Fibroblast of lung (primary cell): ENCODE measurements around the gene THAP7. TPM values are rescaled to one million over a fixed set of nuclear protein-coding genes. Genes with fewer than 3 reads are reported as not detected.

ENCODE experiments used
- DNase-seq, 2 donors: peaks; one replicate each; pipeline versions ENCODE4 v3.0.0 to v3.0.0-alpha.2; 2010; ENCODE audit warnings: low read depth in 2 of 2
- H2AFZ ChIP-seq: 2 replicates; pipeline ENCODE4 v1.5.1; 2012; ENCODE audit warnings: low read length, control low read depth, inconsistent platforms
- H3K27ac ChIP-seq: 2 replicates; pipeline ENCODE4 v1.5.1; 2011; ENCODE audit warnings: low read length, control low read depth; ENCODE audit not compliant: insufficient read depth
- H3K27me3 ChIP-seq: 2 replicates; pipeline ENCODE4 v1.5.1; 2011; ENCODE audit warnings: mild to moderate bottlenecking, low read length; ENCODE audit not compliant: control insufficient read depth, insufficient read depth
- H3K36me3 ChIP-seq: 2 replicates; pipeline ENCODE4 v1.5.1; 2011; ENCODE audit warnings: low read length; ENCODE audit not compliant: control insufficient read depth, insufficient read depth
- H3K4me1 ChIP-seq: 2 replicates; pipeline ENCODE4 v1.5.1; 2011; ENCODE audit warnings: low read length; ENCODE audit not compliant: control insufficient read depth, insufficient read depth; ENCODE audit errors: extremely low read depth
- H3K4me2 ChIP-seq: 2 replicates; pipeline ENCODE4 v1.5.1; 2011; ENCODE audit warnings: low read length, control low read depth; ENCODE audit not compliant: insufficient read depth; ENCODE audit errors: extremely low read depth
- H3K4me3 ChIP-seq, 4 experiments: fragments of 200-600 bp in 1 of 4; sonication (generic) in 1 of 4; replicated peaks in 1 of 4; 2 replicates each; pipeline ENCODE4 v1.5.1; 2011 to 2016; ENCODE audit warnings: low read length in 4 of 4, low read depth in 3 of 4, mild to moderate bottlenecking in 3 of 4, control low read depth in 2 of 4, inconsistent platforms in 1 of 4, mixed read lengths in 1 of 4; ENCODE audit not compliant: insufficient read depth in 1 of 4; ENCODE audit errors: control extremely low read depth in 1 of 4
- H3K79me2 ChIP-seq: 2 replicates; pipeline ENCODE4 v1.5.1; 2012; ENCODE audit warnings: mild to moderate bottlenecking, low read length, inconsistent platforms; ENCODE audit not compliant: control insufficient read depth, insufficient read depth
- H3K9ac ChIP-seq: 2 replicates; pipeline ENCODE4 v1.5.1; 2011; ENCODE audit warnings: mild to moderate bottlenecking, low read length, control low read depth; ENCODE audit not compliant: insufficient read depth
- H3K9me3 ChIP-seq: 2 replicates; pipeline ENCODE4 v1.5.1; 2012; ENCODE audit warnings: low read depth, low read length; ENCODE audit not compliant: control insufficient read depth, insufficient read depth
- H4K20me1 ChIP-seq: 2 replicates; pipeline ENCODE4 v1.5.1; 2011; ENCODE audit warnings: low read length; ENCODE audit not compliant: control insufficient read depth, insufficient read depth; ENCODE audit errors: extremely low read depth
- EZH2 ChIP-seq: IDR thresholded peaks from 2 replicates; pipeline ENCODE4 v1.5.1; 2012; ENCODE audit warnings: low read length, control low read depth, mild to moderate bottlenecking; ENCODE audit errors: missing control alignments
- polyA plus RNA-seq, 2 donors: library from polyadenylated mRNA; depleted of rRNA in 1 of 2; stranded (reverse) in 1 of 2; unstranded in 1 of 2; fragments of >200 nt; gene quantifications; 2 replicates each; pipeline ENCODE4 v1.2.1, GENCODE V29; 2011 to 2012; ENCODE audit warnings: missing spikeins in 1 of 2
- total RNA-seq: library from RNA; depleted of rRNA; stranded (reverse); fragments of >200 nt; gene quantifications from 2 replicates; pipeline ENCODE4 v1.2.1, GENCODE V29; 2014
- TF ChIP-seq, protein P1 (sequence below), 2 donors: IDR thresholded peaks in 1 of 2; conservative IDR thresholded peaks in 1 of 2; 1 replicate in 1 of 2; 2 replicates in 1 of 2; pipeline ENCODE4 v1.5.1; 2011 to 2012; ENCODE audit warnings: low read length in 2 of 2, control low read depth in 1 of 2, inconsistent platforms in 1 of 2, low read depth in 1 of 2, mild to moderate bottlenecking in 1 of 2

THAP7 gene
- total and polyA plus RNA-seq, 2 donors (not counting 1 experiment from before 2014, with no cell fraction given) = 15.7 to 26.3 TPM

DNA sequence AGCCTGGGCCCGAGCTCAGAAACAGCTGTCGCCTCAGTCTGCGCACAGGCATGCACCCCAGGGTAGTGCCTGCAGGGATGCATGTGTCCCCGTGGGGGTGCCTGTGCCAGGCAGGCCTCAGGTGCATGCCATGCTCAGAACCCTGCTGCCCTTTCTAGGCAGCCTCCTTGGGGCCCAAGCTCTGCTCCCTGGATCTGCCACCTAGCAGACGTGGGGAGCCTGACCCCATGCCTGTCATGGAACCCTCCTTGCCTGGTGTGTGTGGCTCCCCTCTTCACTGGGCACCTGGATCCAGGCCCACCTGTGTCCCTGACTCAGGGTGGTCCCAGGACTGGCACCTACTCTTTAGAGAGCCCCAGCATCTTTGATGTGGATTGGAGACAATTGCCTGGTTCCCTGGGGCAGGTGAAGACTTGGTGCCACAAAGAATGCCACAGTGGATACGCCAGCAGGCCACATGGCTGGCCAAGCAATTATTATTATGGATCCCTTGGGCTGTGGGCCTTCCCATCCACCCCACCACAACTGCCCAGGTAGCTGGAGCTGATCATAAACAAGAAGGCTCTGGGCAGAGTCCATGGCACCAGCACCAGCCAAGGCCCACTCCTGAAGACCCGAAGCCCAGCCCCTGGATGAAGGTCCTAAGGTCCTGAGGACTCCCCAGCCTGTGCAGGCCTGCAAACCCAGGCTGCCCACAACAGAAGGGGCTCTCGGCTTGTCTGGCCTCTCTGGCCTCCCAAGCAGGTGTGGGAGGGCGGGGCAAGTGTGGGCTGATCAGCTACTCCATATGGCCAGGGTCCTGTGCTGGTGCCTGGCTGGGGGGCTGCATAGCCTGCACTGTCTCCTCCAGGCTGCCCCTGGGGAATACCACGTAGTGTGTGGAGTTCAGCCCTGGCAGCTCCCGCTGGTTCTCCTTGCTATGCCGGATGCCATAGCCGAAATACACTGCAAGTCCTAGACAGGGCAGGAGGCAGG lies 26.6 kb upstream of the THAP7 start:
- Histone ChIP-seq H3K27me3 (peaks cover 19% of the 10 kb centered on the region), H3K4me3 (no peak overlapping the region), H3K36me3 (no peaks in the 10 kb centered on the region), H3K27ac (no peak overlapping the region), H4K20me1 (no peaks in the 10 kb centered on the region), H3K4me1 (peaks cover 9% of the 10 kb centered on the region), H3K9me3 (no peaks in the 10 kb centered on the region), H3K4me2 (no peak overlapping the region), H3K9ac (no peak overlapping the region), H3K79me2 (no peaks in the 10 kb centered on the region), H2AFZ (no peak overlapping the region)
- TF ChIP-seq, protein P1, sequence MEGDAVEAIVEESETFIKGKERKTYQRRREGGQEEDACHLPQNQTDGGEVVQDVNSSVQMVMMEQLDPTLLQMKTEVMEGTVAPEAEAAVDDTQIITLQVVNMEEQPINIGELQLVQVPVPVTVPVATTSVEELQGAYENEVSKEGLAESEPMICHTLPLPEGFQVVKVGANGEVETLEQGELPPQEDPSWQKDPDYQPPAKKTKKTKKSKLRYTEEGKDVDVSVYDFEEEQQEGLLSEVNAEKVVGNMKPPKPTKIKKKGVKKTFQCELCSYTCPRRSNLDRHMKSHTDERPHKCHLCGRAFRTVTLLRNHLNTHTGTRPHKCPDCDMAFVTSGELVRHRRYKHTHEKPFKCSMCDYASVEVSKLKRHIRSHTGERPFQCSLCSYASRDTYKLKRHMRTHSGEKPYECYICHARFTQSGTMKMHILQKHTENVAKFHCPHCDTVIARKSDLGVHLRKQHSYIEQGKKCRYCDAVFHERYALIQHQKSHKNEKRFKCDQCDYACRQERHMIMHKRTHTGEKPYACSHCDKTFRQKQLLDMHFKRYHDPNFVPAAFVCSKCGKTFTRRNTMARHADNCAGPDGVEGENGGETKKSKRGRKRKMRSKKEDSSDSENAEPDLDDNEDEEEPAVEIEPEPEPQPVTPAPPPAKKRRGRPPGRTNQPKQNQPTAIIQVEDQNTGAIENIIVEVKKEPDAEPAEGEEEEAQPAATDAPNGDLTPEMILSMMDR (conservative IDR thresholded peaks at IDR 0.05 in 1 of 2, IDR thresholded peaks at IDR 0.05 in 1 of 2; ENCODE audit: low read depth in 1 of 2, low read length in 2 of 2) = no peak
- no peak for DNase-seq

DNA sequence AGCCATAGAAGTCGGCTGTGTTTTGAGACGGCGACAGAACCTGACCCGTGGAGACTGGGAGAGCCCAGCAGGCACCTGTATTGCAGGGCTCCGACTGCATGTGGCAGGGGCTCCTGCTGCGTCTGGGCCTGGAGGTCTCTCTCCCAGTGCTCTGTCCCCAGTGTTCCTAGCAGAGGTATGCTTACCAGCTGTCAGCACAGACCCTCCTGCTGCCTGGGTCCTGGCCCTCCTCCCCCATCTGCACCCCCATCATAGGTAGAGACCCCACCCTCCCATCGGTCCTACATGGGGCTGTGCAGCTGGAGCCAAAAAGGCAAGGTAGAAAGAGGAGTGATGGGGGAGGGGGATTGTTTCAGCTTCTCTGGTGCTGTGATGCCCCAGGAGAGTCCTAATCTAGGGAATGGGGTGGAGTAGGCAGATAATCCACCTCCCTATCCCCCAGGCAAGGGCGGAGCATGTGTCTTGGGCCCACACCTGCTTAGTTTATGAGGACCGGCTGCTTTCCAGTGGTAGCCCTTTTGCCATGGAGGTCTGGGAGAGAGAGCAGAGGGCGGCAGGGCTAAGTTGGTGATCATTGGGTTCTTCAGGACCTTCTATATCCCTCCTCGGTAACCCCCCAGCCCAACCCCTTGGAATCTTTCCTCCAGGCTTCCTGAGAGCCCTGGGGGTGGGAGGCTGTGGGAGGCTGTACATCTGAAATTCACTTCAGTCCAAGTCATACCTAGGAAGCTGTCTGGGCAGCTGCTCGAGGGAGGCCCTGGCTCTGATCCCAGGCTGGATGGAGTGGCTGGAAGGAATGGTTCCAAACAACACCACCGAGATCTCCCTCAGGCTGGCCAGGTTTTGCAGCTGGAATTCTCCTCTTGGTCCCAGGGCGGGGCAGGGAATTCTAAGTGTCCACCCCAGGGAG lies 25.1 kb upstream of the THAP7 start:
- H3K36me3 ChIP-seq = no peaks in the 10 kb centered on the region
- no peak overlapping the region for H3K27ac ChIP-seq
- H3K4me3 ChIP-seq = no peak overlapping the region
- H3K4me2 ChIP-seq = no peak overlapping the region
- no peak overlapping the region for H3K9ac ChIP-seq
- peaks cover 9% of the 10 kb centered on the region for H3K4me1 ChIP-seq
- TF ChIP-seq, protein P1 (conservative IDR thresholded peaks at IDR 0.05 in 1 of 2, IDR thresholded peaks at IDR 0.05 in 1 of 2; ENCODE audit: low read depth in 1 of 2, low read length in 2 of 2) = no peak
- no peak for TF ChIP-seq EZH2
- H3K79me2 ChIP-seq = no peaks in the 10 kb centered on the region
- H2AFZ ChIP-seq = no peak overlapping the region
- peak; percentile 40 to 80 for DNase-seq
- peaks cover 17% of the 10 kb centered on the region for H3K27me3 ChIP-seq
- no peaks in the 10 kb centered on the region for H4K20me1 ChIP-seq
- H3K9me3 ChIP-seq = no peaks in the 10 kb centered on the region
